ENCODE data around the gene FEM1B. TPM values are rescaled to one million over a fixed set of nuclear protein-coding genes. Genes with fewer than 3 reads are reported as not detected.

The FEM1B gene
- total and polyA plus RNA-seq, 5 experiments from 2014 or later = 13.4 to 66.5 (median 15.7) TPM

DNA sequence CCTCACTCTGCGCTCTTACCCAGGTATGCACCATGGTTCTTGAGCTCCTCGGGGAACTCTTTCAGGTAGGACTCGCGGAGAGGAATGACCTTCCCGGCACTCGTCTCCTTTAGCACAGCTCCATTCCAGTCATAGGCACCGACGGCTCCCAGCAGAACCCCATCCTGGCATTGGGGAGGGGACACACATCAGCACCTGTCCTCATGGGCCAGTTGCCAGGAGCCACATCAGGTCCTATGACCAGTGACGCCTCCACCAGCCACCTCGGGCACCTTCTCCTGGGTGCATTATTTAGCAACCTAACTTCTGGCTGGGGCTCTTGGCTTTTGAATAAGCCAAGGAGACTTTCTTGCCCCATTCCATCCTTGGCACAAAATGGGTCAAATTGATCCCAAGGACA lies 61.9 kb downstream of the FEM1B start:
- H3K27me3 Mint-ChIP-seq = peaks cover 0 to 3% (median 0%) of the 10 kb centered on the region in 5 donors
- POLR2A ChIA-PET = no interaction called here
- no peaks in the 10 kb centered on the region for H3K9me3 Mint-ChIP-seq
- DNase-seq (no peak), ATAC-seq (no peak)
- no peak overlapping the region for H3K27ac Mint-ChIP-seq
- H3K4me3 Mint-ChIP-seq = no peak overlapping the region
- no peaks in the 10 kb centered on the region for H3K36me3 Mint-ChIP-seq
- peaks cover 0 to 1% (median 0%) of the 10 kb centered on the region in 4 donors for H3K4me1 Mint-ChIP-seq

DNA sequence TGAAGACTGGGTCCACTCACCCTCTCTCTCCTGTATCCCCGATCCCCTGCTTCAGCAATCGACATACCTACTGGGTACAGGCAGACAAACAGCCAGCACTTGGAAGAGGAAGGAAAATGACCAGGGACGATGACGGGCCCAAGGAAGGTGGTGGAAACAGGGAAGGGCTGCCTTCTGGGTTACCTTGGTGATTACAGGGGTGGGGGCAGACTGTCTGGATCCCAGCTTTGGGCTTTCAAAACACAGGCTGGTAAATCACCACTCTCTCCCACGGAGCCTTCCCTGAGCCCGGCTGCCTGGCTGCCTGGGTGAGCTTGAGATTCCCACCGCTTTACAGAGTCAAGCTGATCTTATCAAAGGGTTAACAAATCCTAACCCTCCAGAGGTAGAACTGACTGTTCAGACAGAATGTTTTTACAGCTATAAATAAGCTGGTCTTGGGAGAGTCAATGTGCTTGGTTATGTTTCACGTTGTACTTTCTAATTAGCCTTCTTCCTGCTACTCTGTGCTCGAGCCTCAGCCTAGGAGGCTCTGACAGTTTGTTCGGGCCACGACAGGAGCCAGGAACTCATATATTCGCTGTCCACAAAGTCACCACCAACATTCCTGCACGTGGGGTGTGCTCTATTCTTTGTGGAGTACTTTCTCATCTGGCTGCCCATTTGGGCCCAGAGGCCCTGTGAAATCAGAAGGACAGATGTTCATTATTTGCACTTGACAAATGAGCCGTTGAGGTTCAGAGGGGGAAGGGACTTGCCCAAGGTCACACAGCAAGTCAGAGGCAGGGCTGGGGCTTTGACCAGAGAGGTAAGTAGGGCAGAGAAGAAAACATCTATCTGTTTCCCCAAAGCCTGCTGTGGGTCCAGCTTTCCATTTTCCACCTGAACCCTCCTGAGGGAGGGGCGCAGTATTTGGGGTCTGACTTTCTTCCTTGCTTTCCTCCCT lies 63.5 kb downstream of the FEM1B start:
- Mint-ChIP-seq H3K27me3 (peaks cover 0 to 1% (median 0%) of the 10 kb centered on the region in 5 donors), H3K4me3 (no peak overlapping the region), H3K36me3 (no peaks in the 10 kb centered on the region), H3K27ac (peak overlapping the region in 1 of 10 donors; percentile 34), H3K4me1 (peaks cover 0 to 2% (median under 1%) of the 10 kb centered on the region in 4 donors), H3K9me3 (no peaks in the 10 kb centered on the region)
- POLR2A ChIA-PET = no interaction called here
- DNase-seq = no peak
- ATAC-seq = no peak

DNA sequence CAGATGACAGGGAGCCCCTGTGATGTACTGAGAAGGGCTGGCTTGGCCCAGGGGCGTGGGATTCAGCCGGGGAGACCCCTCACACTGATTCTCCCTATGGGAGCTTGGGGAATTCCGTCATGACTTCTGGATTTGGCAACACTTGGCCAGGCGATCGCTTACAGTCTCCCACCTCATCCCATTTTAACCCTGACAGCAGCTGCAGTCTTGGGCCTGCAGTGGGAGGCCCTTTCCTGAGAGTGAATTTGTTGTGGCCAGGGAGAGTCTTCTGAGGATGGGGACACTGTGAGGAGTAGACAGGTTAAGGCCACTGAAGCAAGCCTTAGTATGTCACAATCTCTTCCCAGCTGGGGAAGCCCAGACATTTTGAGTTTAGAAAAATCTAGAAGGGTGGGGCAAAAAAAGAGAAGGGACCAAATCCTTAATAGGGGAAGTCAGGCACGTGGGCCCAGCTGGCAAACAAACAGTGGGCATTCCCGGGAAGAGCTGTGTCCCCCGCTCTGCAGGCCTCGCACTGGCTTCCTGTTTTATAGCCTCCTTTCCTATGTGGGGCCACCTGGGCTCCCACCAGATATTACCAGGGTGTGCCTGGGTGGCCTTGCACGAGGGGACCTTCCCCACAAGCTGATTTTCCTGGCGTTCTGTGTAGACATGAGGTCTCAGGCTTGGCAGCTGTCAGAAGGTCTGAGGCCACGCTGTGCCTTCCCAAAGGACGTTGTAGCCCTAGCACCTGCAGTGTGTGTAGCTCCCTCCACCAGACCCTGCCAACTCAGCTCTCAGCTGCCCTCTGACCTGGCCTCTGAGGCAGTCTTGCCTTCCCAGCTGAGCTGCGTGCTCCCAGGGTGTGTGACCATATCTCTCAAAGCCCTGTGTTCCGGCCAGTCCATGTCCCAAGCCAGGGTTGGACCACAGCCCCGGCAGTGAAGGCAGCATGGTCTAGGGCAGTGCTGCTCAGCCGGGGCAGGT lies 64.5 kb downstream of the FEM1B start:
- POLR2A ChIA-PET = interaction anchor here (1.4 kb wide), 1 partner anchor 11 kb away, joined by 6 read pairs; no protein-coding TSS in a partner anchor
- Mint-ChIP-seq H3K27me3 (peaks cover 0 to 1% (median 0%) of the 10 kb centered on the region in 5 donors), H3K9me3 (no peaks in the 10 kb centered on the region), H3K4me3 (no peak overlapping the region), H3K4me1 (peaks cover 0 to 2% (median under 1%) of the 10 kb centered on the region in 4 donors), H3K36me3 (no peaks in the 10 kb centered on the region), H3K27ac (no peak overlapping the region)
- ATAC-seq (no peak), DNase-seq (no peak)

DNA sequence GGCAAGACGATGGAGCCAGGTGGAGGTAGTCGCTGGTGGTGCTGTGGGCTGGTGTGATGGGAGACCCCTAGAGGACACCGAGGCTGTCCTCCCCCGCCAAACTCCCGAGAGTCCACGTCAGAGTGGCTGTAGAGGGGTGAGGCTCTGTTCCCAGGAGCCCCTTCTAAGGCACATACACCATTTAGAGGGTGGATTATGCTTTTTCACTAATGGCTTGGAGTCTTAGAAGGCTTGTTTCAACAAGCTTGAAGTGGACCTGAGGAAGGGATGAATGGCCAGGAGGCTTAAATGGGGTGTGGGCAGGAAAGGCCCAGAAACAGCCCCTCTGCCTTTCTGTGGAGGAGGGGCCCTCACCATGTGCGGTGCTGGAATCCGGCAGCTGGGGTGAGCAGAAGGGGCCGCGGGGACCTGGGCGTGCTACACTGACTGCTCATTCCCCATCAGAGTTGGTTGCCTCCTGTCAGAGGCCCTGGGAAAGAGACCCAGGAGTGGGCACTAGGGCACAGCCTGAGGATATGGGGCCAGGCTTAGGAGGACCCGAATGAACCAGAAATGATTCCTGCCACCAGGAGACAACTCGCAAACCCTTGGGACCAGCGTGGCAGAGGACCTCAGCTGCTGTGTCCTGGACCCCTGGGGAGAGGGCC lies 66.2 kb downstream of the FEM1B start:
- H3K36me3 Mint-ChIP-seq = no peaks in the 10 kb centered on the region
- no peak for ATAC-seq
- H3K27me3 Mint-ChIP-seq = peaks cover 0 to 3% (median 0%) of the 10 kb centered on the region in 5 donors
- peaks cover 0 to 2% (median under 1%) of the 10 kb centered on the region in 4 donors for H3K4me1 Mint-ChIP-seq
- no peak overlapping the region for H3K27ac Mint-ChIP-seq
- DNase-seq = no peak
- H3K4me3 Mint-ChIP-seq = no peak overlapping the region
- no peaks in the 10 kb centered on the region for H3K9me3 Mint-ChIP-seq
- POLR2A ChIA-PET = no interaction called here

DNA sequence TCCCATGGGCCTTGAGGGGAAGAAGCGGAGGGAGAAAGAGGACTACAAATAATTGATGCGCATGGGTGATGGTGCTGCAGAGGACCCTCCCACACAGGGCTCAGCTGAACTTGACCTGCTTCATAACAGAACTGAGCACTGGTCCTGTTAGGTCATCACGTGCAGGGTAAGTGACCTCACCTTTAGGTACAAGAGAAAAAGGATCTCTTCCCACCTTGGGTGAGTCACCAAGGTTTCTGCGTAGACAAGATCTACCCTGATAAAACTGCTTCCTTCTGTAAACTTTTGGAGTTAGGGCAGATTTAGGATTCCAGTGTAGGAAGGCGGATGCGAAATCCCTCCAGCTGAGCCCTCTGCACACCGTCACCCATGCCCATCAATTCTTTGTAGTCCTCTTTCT lies 67.1 kb downstream of the FEM1B start:
- no peak overlapping the region for H3K4me3 Mint-ChIP-seq
- H3K27me3 Mint-ChIP-seq = peaks cover 0 to 3% (median 0%) of the 10 kb centered on the region in 5 donors
- H3K27ac Mint-ChIP-seq = no peak overlapping the region
- H3K4me1 Mint-ChIP-seq = peaks cover 0 to 2% (median under 1%) of the 10 kb centered on the region in 4 donors
- H3K9me3 Mint-ChIP-seq = no peaks in the 10 kb centered on the region
- no peaks in the 10 kb centered on the region for H3K36me3 Mint-ChIP-seq
- DNase-seq (no peak), ATAC-seq (no peak)
- POLR2A ChIA-PET = no interaction called here

Other genes with a start within 250 kb of the FEM1B start
- gene PIAS1, start 223.4 kb upstream of the FEM1B start, total RNA-seq = 10 to 100 TPM; 90.0 to 94.1 TPM
- 100 to 1,000 TPM; 120 to 149 (median 138) TPM for gene PIAS1, start 223.4 kb upstream of the FEM1B start, polyA plus RNA-seq
- gene CALML4, start 72.4 kb upstream of the FEM1B start, total RNA-seq = 1 to 10 TPM; 4.1 to 4.7 TPM
- under 1 TPM in 1 of 3 donors, not detected in 2; 0.65 TPM for gene CALML4, start 72.4 kb upstream of the FEM1B start, polyA plus RNA-seq
- 10 to 100 TPM; 18.5 to 22.3 TPM for gene CLN6, start 48.0 kb upstream of the FEM1B start, total RNA-seq
- 1 to 10 TPM; 2.4 to 4.1 (median 3.3) TPM for gene CLN6, start 48.0 kb upstream of the FEM1B start, polyA plus RNA-seq
- under 1 TPM; 0.03 to 0.11 TPM for gene ITGA11, start 154.4 kb downstream of the FEM1B start, total RNA-seq
- under 1 TPM in 1 of 3 donors, not detected in 2; 0.02 TPM for gene ITGA11, start 154.4 kb downstream of the FEM1B start, polyA plus RNA-seq